Common myeloid progenitor, CD34-positive (primary cell): ENCODE measurements around the gene ROBO1.

ENCODE experiments used
- CTCF ChIA-PET: fragments of 350-600 bp; sonication (Branson Sonifier 250); formaldehyde crosslinking; loops from one replicate; lab custom pipeline; 2021; ENCODE audit warnings: antibody characterized with exemption; lab: Charles Lee
- POLR2A ChIA-PET: fragments of 350-600 bp; sonication (Branson Sonifier 250); formaldehyde crosslinking; loops from one replicate; lab custom pipeline; 2021; ENCODE audit warnings: antibody characterized with exemption; lab: Charles Lee
- DNase-seq, 3 donors: peaks; one replicate each; pipeline versions ENCODE4 v3.0.0 to v3.0.0-alpha.2; 2013
- H3K27ac ChIP-seq, 2 experiments: 1 replicate in 1 of 2; 2 replicates in 1 of 2; pipeline ENCODE4 v1.7.0; 2013; ENCODE audit warnings: inconsistent platforms in 2 of 2, low read length in 2 of 2, mild to moderate bottlenecking in 2 of 2, low read depth in 1 of 2, moderate library complexity in 1 of 2; ENCODE audit not compliant: severe bottlenecking in 2 of 2, insufficient read depth in 1 of 2, poor library complexity in 1 of 2
- H3K27me3 ChIP-seq, 5 experiments: replicated peaks in 2 of 5; 1 replicate in 3 of 5; 2 replicates in 2 of 5; pipeline versions ENCODE4 v1.6.1 to v1.7.0; 2013; ENCODE audit warnings: low read length in 4 of 5, mild to moderate bottlenecking in 2 of 5, moderate library complexity in 2 of 5, inconsistent platforms in 1 of 5; ENCODE audit not compliant: insufficient read depth in 5 of 5, control insufficient read depth in 4 of 5
- H3K36me3 ChIP-seq, 4 experiments: 1 replicate in 2 of 4; 2 replicates in 2 of 4; pipeline versions ENCODE4 v1.6.1 to v1.7.0; 2013; ENCODE audit warnings: low read length in 3 of 4, control low read depth in 1 of 4, mild to moderate bottlenecking in 1 of 4; ENCODE audit not compliant: control insufficient read depth in 4 of 4, insufficient read depth in 4 of 4
- H3K4me1 ChIP-seq, 4 experiments: 1 replicate in 3 of 4; 2 replicates in 1 of 4; pipeline versions ENCODE4 v1.6.1 to v1.7.1; 2013; ENCODE audit warnings: low read length in 3 of 4, mild to moderate bottlenecking in 3 of 4, control low read depth in 1 of 4, inconsistent platforms in 1 of 4, moderate library complexity in 1 of 4; ENCODE audit not compliant: control insufficient read depth in 4 of 4, insufficient read depth in 4 of 4; ENCODE audit errors: control extremely low read depth in 1 of 4
- H3K4me3 ChIP-seq, 7 experiments: 1 replicate in 4 of 7; 2 replicates in 3 of 7; pipeline versions ENCODE4 v1.5.1 to v1.7.0; 2013; ENCODE audit warnings: mild to moderate bottlenecking in 7 of 7, low read length in 6 of 7, moderate library complexity in 6 of 7, inconsistent platforms in 2 of 7, low read depth in 2 of 7, control low read depth in 1 of 7; ENCODE audit not compliant: insufficient read depth in 4 of 7, control insufficient read depth in 1 of 7; ENCODE audit errors: extremely low read depth in 1 of 7
- H3K9me3 ChIP-seq, 5 experiments: 1 replicate in 4 of 5; 2 replicates in 1 of 5; pipeline versions ENCODE4 v1.6.1 to v1.7.1; 2013; ENCODE audit warnings: low read length in 4 of 5, mild to moderate bottlenecking in 2 of 5, inconsistent platforms in 1 of 5, low read depth in 1 of 5, moderate library complexity in 1 of 5; ENCODE audit not compliant: control insufficient read depth in 4 of 5, insufficient read depth in 2 of 5; ENCODE audit errors: control extremely low read depth in 1 of 5
- WGBS: methylation state at CpG from one replicate; pipeline ENCODE4 v1.1.5; 2013; ENCODE audit not compliant: insufficient coverage; 5-methylcytosine and 5-hydroxymethylcytosine counted together

ROBO1 gene

GRCh38 chr3:78717041-78717440 lies 1050.8 kb downstream of the ROBO1 start:
- no peaks in the 10 kb centered on the region for H3K36me3 ChIP-seq
- ChIA-PET CTCF (no interaction called here), POLR2A (no interaction called here)
- no peak for DNase-seq
- WGBS = 100% methylated on average over 2 of the region's 5 CpGs
- no peaks in the 10 kb centered on the region for H3K4me1 ChIP-seq
- H3K9me3 ChIP-seq = no peaks in the 10 kb centered on the region
- H3K4me3 ChIP-seq = no peak overlapping the region
- no peak overlapping the region for H3K27ac ChIP-seq
- no peaks in the 10 kb centered on the region for H3K27me3 ChIP-seq

DNA sequence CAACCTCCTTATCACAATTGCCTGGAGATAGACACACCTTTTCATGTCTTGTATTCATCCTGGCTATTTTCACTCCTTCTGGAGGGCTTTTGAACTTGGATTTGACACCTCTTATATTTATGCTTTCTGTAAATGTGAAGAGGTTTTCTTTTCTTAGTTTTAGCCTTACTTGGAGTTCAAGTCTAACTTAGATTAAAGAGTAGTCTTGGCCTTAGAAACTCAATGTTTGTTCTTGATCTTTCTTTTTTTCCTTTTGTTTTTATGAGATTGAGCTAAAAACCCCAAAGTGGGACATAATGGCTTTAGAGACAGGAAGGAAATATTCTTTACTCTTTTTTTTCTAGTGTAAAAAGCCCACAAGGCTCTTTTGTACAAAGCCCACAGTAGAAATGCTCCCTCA lies 1054.9 kb downstream of the ROBO1 start:
- DNase-seq = no peak
- H3K9me3 ChIP-seq = no peaks in the 10 kb centered on the region
- no peak overlapping the region for H3K4me3 ChIP-seq
- H3K36me3 ChIP-seq = no peaks in the 10 kb centered on the region
- CTCF ChIA-PET = interaction anchor here (1.0 kb wide), 1 partner anchor 9 kb away, joined by 3 read pairs; no protein-coding TSS in a partner anchor
- POLR2A ChIA-PET = no interaction called here
- H3K27ac ChIP-seq = no peak overlapping the region
- no peaks in the 10 kb centered on the region for H3K4me1 ChIP-seq
- no peaks in the 10 kb centered on the region for H3K27me3 ChIP-seq

DNA sequence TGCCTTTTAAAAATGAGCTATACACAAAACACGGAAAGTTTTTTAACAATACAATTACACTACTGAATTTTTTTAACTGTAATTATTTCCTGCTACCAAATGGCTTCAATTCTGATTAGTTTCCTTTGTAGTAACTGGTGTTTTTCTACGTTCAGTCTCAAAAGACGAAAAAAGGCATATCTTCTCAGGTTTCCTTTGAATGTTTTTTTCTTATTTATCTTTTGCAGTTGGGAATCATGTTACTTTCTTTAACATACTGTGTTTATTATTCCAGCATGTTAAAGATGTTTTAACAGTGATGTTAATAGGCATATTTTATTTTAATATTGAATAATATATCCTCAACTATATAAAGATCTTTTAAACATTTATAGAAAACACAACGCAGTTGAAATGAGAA lies 1055.5 kb downstream of the ROBO1 start:
- POLR2A ChIA-PET = no interaction called here

GRCh38 chr3:78708565-78709073 lies 1059.2 kb downstream of the ROBO1 start:
- H3K36me3 ChIP-seq = no peaks in the 10 kb centered on the region
- H3K9me3 ChIP-seq = no peaks in the 10 kb centered on the region
- no peak overlapping the region for H3K4me3 ChIP-seq
- WGBS = no CpG with 5 or more reads among the region's 4 CpGs
- ChIA-PET CTCF (no interaction called here), POLR2A (no interaction called here)
- DNase-seq = no peak
- H3K4me1 ChIP-seq = no peaks in the 10 kb centered on the region
- no peaks in the 10 kb centered on the region for H3K27me3 ChIP-seq
- H3K27ac ChIP-seq = no peak overlapping the region

More for the DNA sequence above, 1055.5 kb downstream of the ROBO1 start:
- Histone ChIP-seq H3K27me3 (no peaks in the 10 kb centered on the region), H3K9me3 (no peaks in the 10 kb centered on the region), H3K36me3 (no peaks in the 10 kb centered on the region), H3K4me3 (no peak overlapping the region), H3K27ac (no peak overlapping the region), H3K4me1 (no peaks in the 10 kb centered on the region)
- CTCF ChIA-PET = no interaction called here
- 100% methylated on average over 1 of the region's 4 CpGs for WGBS
- no peak for DNase-seq

DNA sequence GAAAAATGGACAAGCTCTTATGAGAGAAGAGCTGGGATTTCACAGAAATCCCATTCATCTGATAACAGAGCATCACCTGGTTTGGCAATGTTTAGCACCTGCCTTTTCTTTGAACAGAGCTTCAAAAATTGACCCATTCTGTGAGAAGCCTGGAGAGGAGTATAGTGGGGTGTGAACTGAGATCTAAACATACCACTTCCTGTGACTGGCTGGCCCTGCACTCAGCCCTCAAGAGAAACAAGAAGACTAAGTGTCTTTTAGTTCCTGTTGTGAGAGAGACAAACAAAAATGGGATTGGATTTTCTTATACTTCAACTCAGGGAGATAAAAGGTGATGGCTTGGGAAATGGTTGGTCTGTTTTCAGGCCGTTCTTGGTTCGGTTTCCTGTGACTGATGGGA lies 1060.2 kb downstream of the ROBO1 start:
- H3K36me3 ChIP-seq = no peaks in the 10 kb centered on the region
- POLR2A ChIA-PET = no interaction called here
- no peaks in the 10 kb centered on the region for H3K4me1 ChIP-seq
- H3K9me3 ChIP-seq = no peaks in the 10 kb centered on the region
- CTCF ChIA-PET = no interaction called here
- no peak for DNase-seq
- no peaks in the 10 kb centered on the region for H3K27me3 ChIP-seq
- no peak overlapping the region for H3K4me3 ChIP-seq
- WGBS = 90% methylated on average over 2 of the region's 2 CpGs
- no peak overlapping the region for H3K27ac ChIP-seq

DNA sequence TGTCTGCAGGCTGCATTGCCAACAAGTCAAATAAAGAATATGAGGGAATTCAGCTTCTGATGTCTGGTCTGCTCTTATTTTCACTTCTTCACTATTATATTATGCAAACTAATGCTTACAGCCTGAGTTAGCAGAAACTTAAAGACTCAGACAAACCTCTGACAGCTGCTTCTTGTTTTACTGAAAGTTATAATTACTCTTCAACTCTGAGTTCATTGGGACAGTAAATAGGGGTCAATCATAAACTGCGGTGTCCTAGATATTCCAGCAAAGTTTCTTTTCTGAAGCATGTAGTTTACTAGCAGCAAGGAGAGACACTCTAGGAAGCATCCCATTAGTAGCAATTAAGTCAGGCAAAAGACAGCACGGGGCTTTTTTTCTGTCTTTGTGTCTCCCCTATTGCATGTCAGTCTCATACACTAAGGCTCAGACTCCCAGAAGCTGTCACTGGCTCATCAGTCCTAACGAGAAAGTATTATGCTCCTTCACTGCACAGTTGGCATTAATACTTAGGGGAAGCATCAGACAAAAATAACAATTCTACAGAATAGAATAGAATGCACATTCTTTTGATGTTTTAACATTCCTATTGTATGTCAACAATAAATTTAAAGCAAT lies 1060.8 kb downstream of the ROBO1 start:
- Histone ChIP-seq H3K27ac (no peak overlapping the region), H3K36me3 (no peaks in the 10 kb centered on the region), H3K4me3 (no peak overlapping the region), H3K4me1 (no peaks in the 10 kb centered on the region), H3K27me3 (no peaks in the 10 kb centered on the region), H3K9me3 (no peaks in the 10 kb centered on the region)
- POLR2A ChIA-PET = no interaction called here
- whole genome bisulfite sequencing = 100% methylated on average over 2 of the region's 3 CpGs
- no peak for DNase-seq
- CTCF ChIA-PET = no interaction called here

GRCh38 chr3:78703944-78704343 lies 1063.9 kb downstream of the ROBO1 start:
- no peaks in the 10 kb centered on the region for H3K9me3 ChIP-seq
- no peaks in the 10 kb centered on the region for H3K4me1 ChIP-seq
- no peak for DNase-seq
- H3K4me3 ChIP-seq = no peak overlapping the region
- POLR2A ChIA-PET = no interaction called here
- H3K36me3 ChIP-seq = no peaks in the 10 kb centered on the region
- CTCF ChIA-PET = no interaction called here
- H3K27ac ChIP-seq = no peak overlapping the region
- WGBS = 89% methylated on average over 1 of the region's 2 CpGs
- H3K27me3 ChIP-seq = no peaks in the 10 kb centered on the region
